COR-L47 (cell line): ENCODE measurements around the gene OR2T10.
"Not testable (repeated sequence)": the region's sequence is repeated elsewhere in the genome, so short reads cannot be mapped to it uniquely, and the experiment has no call there.

ENCODE experiments used
- DNase-seq: peaks from one replicate; lab custom pipeline; 2025; lab: John Stamatoyannopoulos, UW

Gene OR2T10

DNA sequence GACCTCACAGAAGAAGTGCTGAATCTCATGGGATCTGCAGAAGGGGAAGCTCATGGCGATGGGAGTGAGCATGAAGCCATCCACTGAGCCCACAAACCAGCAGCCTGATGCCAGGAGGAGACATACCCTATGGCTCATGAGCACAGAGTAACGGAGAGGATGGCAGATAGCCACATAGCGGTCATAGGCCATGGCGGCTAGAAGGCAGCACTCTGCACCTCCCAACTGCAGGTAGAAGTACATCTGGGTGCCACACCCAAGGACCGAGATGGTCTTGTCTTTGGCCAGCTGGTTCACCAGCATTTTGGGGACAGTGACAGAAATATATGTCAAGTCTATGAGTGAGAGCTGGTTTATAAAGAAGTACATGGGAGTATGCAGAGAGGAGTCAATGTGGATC is 4.3 kb downstream of the OR2T10 start:
- DNase-seq = no peak

GRCh38 chr1:248592655-248593054 is 4.8 kb downstream of the OR2T10 start:
- DNase-seq = no peak

DNA sequence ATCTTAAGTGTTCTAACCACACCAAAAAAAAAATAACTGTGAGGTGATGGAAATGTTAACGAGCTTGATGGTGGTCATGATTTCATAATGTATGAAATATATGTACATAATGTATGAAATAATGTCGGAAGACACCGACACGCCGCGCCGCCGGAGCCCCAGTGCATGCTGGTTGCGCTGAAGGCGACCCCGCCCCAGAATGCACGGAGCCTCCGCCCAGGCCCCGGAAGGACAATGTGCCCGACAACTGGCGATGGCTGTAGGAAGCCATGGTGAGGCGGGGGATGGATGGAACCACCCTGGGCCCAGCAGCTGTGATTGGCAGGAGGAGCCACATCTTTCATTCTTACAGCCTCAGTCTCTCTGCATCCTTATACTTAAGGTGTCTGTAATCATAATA is 7.4 kb downstream of the OR2T10 start:
- no peak for DNase-seq

DNA sequence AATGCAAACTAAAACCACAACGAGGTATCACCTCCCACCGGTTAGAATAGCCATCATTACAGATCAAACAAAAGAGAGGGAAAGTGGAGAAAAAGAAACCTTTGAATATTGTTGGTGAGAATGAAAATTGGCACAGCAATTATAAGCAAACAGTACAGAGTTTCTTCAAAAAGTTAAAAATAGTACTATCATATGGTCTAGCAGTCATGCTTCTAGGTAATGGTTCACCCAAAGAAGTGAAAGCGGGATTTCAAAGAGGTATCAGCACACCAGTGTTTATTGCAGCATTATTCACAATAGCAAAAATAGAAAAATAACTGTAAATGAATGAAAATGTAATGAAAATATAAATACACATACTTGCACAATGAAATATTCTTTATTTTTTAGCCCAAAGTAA is 8.2 kb downstream of the OR2T10 start:
- DNase-seq = no peak

DNA sequence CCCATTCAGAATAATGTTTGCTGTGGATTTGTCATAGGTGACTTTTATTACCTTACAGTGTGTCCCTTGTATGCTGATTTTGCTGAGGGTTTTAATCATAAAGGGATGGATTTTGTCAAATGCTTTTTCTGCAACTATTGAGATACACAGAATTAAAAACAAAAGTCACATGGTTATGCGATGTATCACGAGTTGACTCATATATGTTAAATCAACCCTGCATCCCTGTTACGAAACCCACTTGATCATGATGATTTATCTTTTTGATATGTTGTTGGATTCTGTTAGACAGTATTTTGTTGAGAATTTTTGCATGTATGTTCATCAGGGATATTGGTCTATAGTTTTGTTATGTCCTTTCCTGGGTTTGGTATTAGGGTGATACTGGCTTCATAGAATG is 12.2 kb downstream of the OR2T10 start:
- no peak for DNase-seq

DNA sequence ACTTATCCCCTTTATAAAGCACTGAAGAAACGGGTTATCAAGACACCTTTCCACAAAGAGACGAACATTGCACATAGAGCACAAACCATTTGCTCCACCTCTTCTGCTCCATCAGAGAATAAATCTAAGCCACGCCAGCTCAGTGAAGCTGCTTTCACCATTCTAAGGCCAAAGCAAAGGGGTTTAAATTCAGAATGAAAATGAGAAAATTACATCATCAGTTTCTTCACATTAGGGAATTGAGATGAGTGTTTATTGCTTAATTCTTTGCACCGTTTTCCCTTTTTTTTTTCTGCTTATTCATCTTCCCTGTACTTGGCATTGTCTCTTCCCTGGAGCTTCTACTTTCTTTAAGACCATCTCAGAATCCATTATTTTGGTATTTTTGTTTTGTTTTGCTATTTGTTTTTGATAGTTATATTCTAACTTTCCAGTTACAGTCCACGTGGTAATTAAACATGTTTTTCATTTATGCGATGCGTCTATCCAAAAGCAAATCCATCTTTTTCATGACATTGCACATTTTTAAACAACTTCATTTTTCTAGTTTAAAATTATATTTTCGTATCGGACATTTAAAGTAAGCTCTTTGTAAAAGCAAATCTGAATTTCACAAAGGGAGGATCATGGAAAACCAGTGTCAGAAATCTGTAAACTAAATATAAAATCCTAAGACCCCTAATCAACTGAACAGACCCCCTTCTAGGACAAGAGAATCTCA is 21.1 kb downstream of the OR2T10 start:
- no peak for DNase-seq

GRCh38 chr1:248574657-248575056 is 22.8 kb downstream of the OR2T10 start, which contains the start of gene OR2T34:
Gene OR2T34, minus strand, starts transcription at chr1:248574757. Its CDS starts 0 bp downstream, at chr1:248574757.
- DNase-seq = not testable (repeated sequence)

- DNase-seq = not testable (repeated sequence)
These were observed 23.6 kb downstream of the OR2T10 start for GRCh38 chr1:248573856-248574255.

GRCh38 chr1:248572049-248572448 is 25.5 kb downstream of the OR2T10 start:
- not testable (repeated sequence) for DNase-seq

DNA sequence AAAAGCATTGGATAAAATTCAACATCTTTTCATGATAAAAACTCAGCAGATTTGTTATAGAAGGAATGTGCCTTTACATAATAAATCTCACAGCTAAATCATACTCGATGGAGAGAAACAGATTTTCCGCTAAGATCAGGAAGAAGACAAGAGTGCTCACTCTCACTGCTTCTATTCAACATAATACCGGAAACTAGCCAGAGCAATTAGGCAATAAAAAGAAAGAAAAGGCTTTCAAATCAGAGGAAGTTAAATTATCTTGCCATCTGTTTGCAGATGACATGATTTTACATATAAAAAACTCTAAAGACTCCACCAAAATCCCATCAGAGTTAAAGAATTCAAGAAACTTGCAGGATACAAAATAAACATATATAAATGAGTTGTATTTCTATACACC is 26.7 kb downstream of the OR2T10 start:
- DNase-seq = not testable (repeated sequence)

DNA sequence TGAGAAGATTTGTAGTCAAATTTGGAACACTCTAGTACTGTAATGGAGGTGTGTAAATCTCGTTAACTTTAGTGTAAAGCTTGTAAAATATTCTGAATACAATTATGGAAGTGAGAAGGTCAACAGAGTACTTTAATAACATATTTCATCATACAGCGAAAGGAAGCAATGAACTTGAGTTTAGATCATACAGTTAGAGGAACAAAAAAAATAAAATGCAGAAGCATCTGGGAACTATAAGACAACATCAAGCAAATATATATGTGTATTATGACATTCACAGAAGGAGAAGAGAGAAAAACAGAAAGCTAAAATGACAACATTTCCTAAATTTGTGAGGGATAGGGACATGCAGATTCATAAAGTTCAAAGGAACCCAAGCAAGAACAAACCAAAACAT is 28.5 kb downstream of the OR2T10 start:
- DNase-seq = not testable (repeated sequence)

DNA sequence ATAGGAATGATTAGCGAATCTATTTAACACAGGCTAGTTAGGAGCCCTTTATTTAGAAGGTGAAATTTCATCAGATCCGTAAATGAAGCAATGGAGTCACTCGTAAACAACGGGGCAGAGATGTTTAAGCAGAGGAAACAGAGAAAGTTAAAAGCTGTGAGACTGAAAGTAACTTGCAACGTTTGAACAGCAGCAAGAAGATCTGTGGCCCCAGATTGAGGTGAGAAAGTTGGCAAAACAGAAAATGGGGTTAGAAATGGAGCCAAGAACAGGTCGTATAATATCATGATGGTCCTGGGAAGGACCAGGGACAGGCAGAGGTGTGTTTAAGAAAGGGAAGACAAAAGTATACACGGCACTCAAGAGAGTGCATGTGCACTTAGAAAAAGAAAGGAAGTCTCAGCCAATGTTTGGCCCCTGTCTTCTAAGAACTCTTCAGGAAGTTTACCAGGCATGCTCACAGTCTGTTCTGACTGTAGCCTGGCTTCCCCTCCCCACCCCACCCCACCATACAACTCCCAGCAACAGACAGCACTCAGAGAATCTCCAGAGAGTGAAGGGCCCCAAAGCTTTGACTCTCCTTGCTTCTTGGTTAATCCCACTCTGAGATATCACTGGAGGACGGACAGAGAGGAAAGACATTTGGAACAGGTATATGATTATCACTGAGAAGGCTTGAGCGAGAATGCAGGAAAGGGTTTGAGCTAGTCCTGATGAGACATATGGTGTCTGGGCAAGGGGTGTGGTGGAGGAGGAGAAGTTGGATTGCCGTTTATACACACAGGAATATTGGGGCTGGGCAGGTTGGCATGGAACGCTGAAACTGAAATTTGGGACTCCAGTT is 31.7 kb downstream of the OR2T10 start:
- not testable (repeated sequence) for DNase-seq

DNA sequence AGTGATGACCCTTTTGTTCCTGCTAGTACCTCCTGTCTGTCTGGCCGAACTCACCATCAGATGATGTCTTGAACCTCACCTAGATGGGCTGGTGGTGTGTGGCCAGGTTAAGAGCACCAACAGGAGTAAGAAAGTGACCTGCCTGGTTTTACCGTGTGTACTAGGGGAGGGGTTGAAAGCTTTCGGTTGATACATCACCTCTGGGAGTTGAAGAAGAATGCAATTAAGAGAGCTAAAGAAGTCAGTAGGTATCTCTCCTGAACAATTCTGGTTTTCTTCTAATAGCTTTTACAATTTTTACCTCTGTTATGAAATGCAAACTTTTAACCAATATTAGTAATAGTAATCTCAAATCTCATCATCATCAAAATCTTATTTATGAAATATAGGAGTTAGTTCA is 34.8 kb downstream of the OR2T10 start, which contains the start of gene OR2T29:
Gene OR2T29 (minus strand): TSS at position 101 of the 400 bp plus-strand sequence. CDS start 3,281 bp downstream, outside the sequence.
- not testable (repeated sequence) for DNase-seq

GRCh38 chr1:248551027-248551426 is 46.5 kb downstream of the OR2T10 start:
- not testable (repeated sequence) for DNase-seq

- not testable (repeated sequence) for DNase-seq
These were observed 50.1 kb downstream of the OR2T10 start for GRCh38 chr1:248547383-248547782.
